Left lung (tissue), 10 donors: ENCODE results near the gene RNF144A. TPM values are rescaled to one million over a fixed set of nuclear protein-coding genes. Genes with fewer than 3 reads are reported as not detected.

Source experiments
- ATAC-seq: fragments of 200-7000 bp; cut with Tn5 transposase; one replicate; pipeline ENCODE4 v1.9.1; 2020; ENCODE audit warnings: moderate library complexity
- DNase-seq, 4 donors: peaks; one replicate each; pipeline ENCODE4 v3.0.0-alpha.2; 2013 to 2020
- H3K27ac ChIP-seq, 2 donors: fragments of 200-600 bp; sonication (generic) in 1 of 2; one replicate each; pipeline versions ENCODE4 v1.5.0 to v1.8.0; 2020 to 2021
- H3K27me3 ChIP-seq, 2 donors: fragments of 200-600 bp; sonication (generic) in 1 of 2; one replicate each; pipeline versions ENCODE4 v1.5.0 to v1.8.0; 2020 to 2021
- H3K36me3 ChIP-seq, 2 donors: fragments of 200-600 bp; sonication (generic) in 1 of 2; one replicate each; pipeline versions ENCODE4 v1.5.0 to v1.8.0; 2020 to 2021
- H3K4me1 ChIP-seq, 2 donors: fragments of 200-600 bp; one replicate each; pipeline ENCODE4 v1.8.0; 2021
- H3K4me3 ChIP-seq, 2 donors: fragments of 200-600 bp; sonication (generic) in 1 of 2; one replicate each; pipeline versions ENCODE4 v1.5.0 to v1.8.0; 2020 to 2021; ENCODE audit warnings: mild to moderate bottlenecking in 1 of 2
- H3K9me3 ChIP-seq, 2 donors: fragments of 200-600 bp; sonication (generic) in 1 of 2; one replicate each; pipeline versions ENCODE4 v1.5.0 to v1.8.0; 2020 to 2021
- CTCF ChIP-seq, 2 donors: fragments of 200-600 bp; sonication (generic) in 1 of 2; IDR thresholded peaks; one replicate each; pipeline versions ENCODE4 v1.5.0 to v1.8.0; 2021; ENCODE audit warnings: antibody characterized with exemption in 2 of 2
- intact Hi-C, 2 donors: fragments of 100-400 bp; cut with DNase I; formaldehyde crosslinking; loops; one replicate each; pipeline versions ENCODE4 v1.11.2 to v1.14.2; 2022
- polyA plus RNA-seq, 6 donors: library from polyadenylated mRNA; unstranded; fragments of 120-200 nt; gene quantifications; one replicate each; pipeline ENCODE4 v1.2.1, GENCODE V29; 2013; ENCODE audit not compliant: insufficient read length in 6 of 6
- total RNA-seq, 2 donors: library from RNA; stranded (reverse); fragmentation: NEBNext Ultra II Directional; extraction: Animal tissue kit (Norgen Biotek cat#: 25700); gene quantifications; one replicate each; pipeline ENCODE4 v1.2.1, GENCODE V29; 2021
- donor health status: DM: no; HTN: yes; CAD: no.
- donor health status: DM: no; HTN: no; CAD: no.

The RNF144A gene
- total and polyA plus RNA-seq, 8 donors, result 9.9 to 36.5 (median 30.7) TPM

- Histone ChIP-seq H3K4me3 (no peak overlapping the region), H3K9me3 (no peaks in the 10 kb centered on the region), H3K4me1 (peaks cover 0 to 16% of the 10 kb centered on the region in 2 donors), H3K36me3 (peaks cover 4 to 13% of the 10 kb centered on the region in 2 donors), H3K27me3 (no peaks in the 10 kb centered on the region), H3K27ac (no peak overlapping the region)
- DNase-seq (no peak), ATAC-seq (no peak)
- no peak for TF ChIP-seq CTCF (IDR thresholded peaks at IDR 0.05)
- intact Hi-C loops, result loop anchor here in 1 of 2 donors (10.0 kb wide), 1 partner anchor 119 kb away; the partner anchor contains the start of gene RNF144A
These were observed 116.1 kb downstream of the RNF144A start for GRCh38 chr2:7033136-7033960.

- H3K27me3 ChIP-seq, result no peaks in the 10 kb centered on the region
- peaks cover 4 to 13% of the 10 kb centered on the region in 2 donors for H3K36me3 ChIP-seq
- peaks cover 0 to 10% of the 10 kb centered on the region in 2 donors for H3K4me1 ChIP-seq
- TF ChIP-seq CTCF (IDR thresholded peaks at IDR 0.05), result no peak
- no peak overlapping the region for H3K4me3 ChIP-seq
- intact Hi-C loops, result loop anchor here in 1 of 2 donors (10.0 kb wide), 1 partner anchor 120 kb away; the partner anchor contains the start of gene RNF144A
- H3K9me3 ChIP-seq, result no peaks in the 10 kb centered on the region
- DNase-seq (peak in 1 of 4 donors; percentile 52), ATAC-seq (no peak)
- H3K27ac ChIP-seq, result no peak overlapping the region
These were observed 117.1 kb downstream of the RNF144A start for GRCh38 chr2:7034303-7034702.

GRCh38 chr2:7035884-7036283, 118.7 kb downstream of the RNF144A start:
- Histone ChIP-seq H3K9me3 (no peaks in the 10 kb centered on the region), H3K36me3 (peaks cover 4 to 25% of the 10 kb centered on the region in 2 donors), H3K27me3 (no peaks in the 10 kb centered on the region), H3K4me1 (peaks cover 0 to 10% of the 10 kb centered on the region in 2 donors), H3K4me3 (no peak overlapping the region), H3K27ac (no peak overlapping the region)
- intact Hi-C loops, result loop anchor here in 1 of 2 donors (10.0 kb wide), 1 partner anchor 121 kb away; the partner anchor contains the start of gene RNF144A
- DNase-seq, result no peak
- no peak for TF ChIP-seq CTCF (IDR thresholded peaks at IDR 0.05)
- no peak for ATAC-seq

- intact Hi-C loops, result loop anchor here in 1 of 2 donors (10.0 kb wide), 1 partner anchor 123 kb away; the partner anchor contains the start of gene RNF144A
These were observed 120.4 kb downstream of the RNF144A start for GRCh38 chr2:7037340-7038333.

More at GRCh38 chr2:7037340-7038333, 120.4 kb downstream of the RNF144A start:
- Histone ChIP-seq H3K4me1 (no peaks in the 10 kb centered on the region), H3K4me3 (no peak overlapping the region), H3K27me3 (no peaks in the 10 kb centered on the region), H3K36me3 (peaks cover 4 to 30% of the 10 kb centered on the region in 2 donors), H3K9me3 (no peaks in the 10 kb centered on the region), H3K27ac (no peak overlapping the region)
- DNase-seq (peak in 3 of 4 donors; percentile 51 to 74 (median 73)), ATAC-seq (peak; percentile 94)
- peak; percentile 80 to 83 for TF ChIP-seq CTCF (IDR thresholded peaks at IDR 0.05)
